ENCODE results near the gene TMPRSS13. TPM values are rescaled to one million over a fixed set of nuclear protein-coding genes. Genes with fewer than 3 reads are reported as not detected.

Gene TMPRSS13
- total and polyA plus RNA-seq, 9 of the 15 experiments (the other 6 are each of a cell fraction or from before 2014, with no cell fraction given), result 0.11 to 0.29 (median 0.15) TPM

DNA sequence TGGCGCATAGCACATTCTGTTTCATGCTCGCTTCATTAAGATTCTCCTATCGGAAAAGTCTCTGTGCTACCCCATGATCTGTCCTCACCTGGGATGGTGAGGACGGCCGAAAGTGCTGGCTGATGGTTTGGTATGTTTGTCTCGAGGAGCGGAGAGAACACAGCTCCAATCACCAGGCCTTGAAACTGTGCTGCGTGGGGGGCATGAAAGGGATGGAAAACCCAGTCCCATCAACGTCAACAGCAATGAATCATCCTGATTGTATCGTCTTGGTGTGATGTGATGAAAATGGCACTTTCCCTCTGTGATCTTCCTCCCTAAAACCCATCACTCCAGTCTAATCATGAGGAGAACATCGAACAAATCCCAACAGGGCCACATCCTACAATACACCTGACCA lies 61.1 kb downstream of the TMPRSS13 start (continued):
- TF ChIP-seq, protein P1, sequence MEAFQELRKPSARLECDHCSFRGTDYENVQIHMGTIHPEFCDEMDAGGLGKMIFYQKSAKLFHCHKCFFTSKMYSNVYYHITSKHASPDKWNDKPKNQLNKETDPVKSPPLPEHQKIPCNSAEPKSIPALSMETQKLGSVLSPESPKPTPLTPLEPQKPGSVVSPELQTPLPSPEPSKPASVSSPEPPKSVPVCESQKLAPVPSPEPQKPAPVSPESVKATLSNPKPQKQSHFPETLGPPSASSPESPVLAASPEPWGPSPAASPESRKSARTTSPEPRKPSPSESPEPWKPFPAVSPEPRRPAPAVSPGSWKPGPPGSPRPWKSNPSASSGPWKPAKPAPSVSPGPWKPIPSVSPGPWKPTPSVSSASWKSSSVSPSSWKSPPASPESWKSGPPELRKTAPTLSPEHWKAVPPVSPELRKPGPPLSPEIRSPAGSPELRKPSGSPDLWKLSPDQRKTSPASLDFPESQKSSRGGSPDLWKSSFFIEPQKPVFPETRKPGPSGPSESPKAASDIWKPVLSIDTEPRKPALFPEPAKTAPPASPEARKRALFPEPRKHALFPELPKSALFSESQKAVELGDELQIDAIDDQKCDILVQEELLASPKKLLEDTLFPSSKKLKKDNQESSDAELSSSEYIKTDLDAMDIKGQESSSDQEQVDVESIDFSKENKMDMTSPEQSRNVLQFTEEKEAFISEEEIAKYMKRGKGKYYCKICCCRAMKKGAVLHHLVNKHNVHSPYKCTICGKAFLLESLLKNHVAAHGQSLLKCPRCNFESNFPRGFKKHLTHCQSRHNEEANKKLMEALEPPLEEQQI (IDR thresholded peaks at IDR 0.05), result no peak
- TF ChIP-seq, protein P2, sequence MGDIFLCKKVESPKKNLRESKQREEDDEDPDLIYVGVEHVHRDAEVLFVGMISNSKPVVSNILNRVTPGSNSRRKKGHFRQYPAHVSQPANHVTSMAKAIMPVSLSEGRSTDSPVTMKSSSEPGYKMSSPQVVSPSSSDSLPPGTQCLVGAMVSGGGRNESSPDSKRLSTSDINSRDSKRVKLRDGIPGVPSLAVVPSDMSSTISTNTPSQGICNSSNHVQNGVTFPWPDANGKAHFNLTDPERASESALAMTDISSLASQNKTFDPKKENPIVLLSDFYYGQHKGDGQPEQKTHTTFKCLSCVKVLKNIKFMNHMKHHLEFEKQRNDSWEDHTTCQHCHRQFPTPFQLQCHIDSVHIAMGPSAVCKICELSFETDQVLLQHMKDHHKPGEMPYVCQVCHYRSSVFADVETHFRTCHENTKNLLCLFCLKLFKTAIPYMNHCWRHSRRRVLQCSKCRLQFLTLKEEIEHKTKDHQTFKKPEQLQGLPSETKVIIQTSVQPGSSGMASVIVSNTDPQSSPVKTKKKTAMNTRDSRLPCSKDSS (IDR thresholded peaks at IDR 0.05; ENCODE audit: low read depth, partially characterized antibody), result no peak
- TF ChIP-seq XRCC3 (IDR thresholded peaks at IDR 0.05) (no peak), FOSL1 (tag; conservative IDR thresholded peaks at IDR 0.05) (peak; percentile 69), CREM (IDR thresholded peaks at IDR 0.05; ENCODE audit: low read depth) (peak; percentile 40; the same call in 1 of the 2 replicates), SIX5 (IDR thresholded peaks at IDR 0.05; ENCODE audit: borderline replicate concordance in 1 of 2, insufficient read depth in 1 of 2, low read depth in 1 of 2, low read length in 2 of 2) (no peak), SREBF1 (IDR thresholded peaks at IDR 0.05; ENCODE audit: borderline replicate concordance, low read depth, low read length) (no peak)
- TF ChIP-seq, protein P3, sequence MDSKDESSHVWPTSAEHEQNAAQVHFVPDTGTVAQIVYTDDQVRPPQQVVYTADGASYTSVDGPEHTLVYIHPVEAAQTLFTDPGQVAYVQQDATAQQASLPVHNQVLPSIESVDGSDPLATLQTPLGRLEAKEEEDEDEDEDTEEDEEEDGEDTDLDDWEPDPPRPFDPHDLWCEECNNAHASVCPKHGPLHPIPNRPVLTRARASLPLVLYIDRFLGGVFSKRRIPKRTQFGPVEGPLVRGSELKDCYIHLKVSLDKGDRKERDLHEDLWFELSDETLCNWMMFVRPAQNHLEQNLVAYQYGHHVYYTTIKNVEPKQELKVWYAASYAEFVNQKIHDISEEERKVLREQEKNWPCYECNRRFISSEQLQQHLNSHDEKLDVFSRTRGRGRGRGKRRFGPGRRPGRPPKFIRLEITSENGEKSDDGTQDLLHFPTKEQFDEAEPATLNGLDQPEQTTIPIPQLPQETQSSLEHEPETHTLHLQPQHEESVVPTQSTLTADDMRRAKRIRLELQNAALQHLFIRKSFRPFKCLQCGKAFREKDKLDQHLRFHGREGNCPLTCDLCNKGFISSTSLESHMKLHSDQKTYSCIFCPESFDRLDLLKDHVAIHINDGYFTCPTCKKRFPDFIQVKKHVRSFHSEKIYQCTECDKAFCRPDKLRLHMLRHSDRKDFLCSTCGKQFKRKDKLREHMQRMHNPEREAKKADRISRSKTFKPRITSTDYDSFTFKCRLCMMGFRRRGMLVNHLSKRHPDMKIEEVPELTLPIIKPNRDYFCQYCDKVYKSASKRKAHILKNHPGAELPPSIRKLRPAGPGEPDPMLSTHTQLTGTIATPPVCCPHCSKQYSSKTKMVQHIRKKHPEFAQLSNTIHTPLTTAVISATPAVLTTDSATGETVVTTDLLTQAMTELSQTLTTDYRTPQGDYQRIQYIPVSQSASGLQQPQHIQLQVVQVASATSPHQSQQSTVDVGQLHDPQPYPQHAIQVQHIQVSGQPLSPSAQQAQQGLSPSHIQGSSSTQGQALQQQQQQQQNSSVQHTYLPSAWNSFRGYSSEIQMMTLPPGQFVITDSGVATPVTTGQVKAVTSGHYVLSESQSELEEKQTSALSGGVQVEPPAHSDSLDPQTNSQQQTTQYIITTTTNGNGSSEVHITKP (IDR thresholded peaks at IDR 0.05; ENCODE audit: partially characterized antibody), result no peak
- TF ChIP-seq, protein P4, sequence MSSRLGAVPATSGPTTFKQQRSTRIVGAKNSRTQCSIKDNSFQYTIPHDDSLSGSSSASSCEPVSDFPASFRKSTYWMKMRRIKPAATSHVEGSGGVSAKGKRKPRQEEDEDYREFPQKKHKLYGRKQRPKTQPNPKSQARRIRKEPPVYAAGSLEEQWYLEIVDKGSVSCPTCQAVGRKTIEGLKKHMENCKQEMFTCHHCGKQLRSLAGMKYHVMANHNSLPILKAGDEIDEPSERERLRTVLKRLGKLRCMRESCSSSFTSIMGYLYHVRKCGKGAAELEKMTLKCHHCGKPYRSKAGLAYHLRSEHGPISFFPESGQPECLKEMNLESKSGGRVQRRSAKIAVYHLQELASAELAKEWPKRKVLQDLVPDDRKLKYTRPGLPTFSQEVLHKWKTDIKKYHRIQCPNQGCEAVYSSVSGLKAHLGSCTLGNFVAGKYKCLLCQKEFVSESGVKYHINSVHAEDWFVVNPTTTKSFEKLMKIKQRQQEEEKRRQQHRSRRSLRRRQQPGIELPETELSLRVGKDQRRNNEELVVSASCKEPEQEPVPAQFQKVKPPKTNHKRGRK (tag; IDR thresholded peaks at IDR 0.05), result no peak

Measured in K562 (cell line).